Gastroesophageal sphincter (tissue), 3 donors: ENCODE data around the gene EFCAB3.

Experiments used
- CTCF ChIP-seq, 4 experiments: fragments of 200-600 bp in 2 of 4; fragments of 450-650 bp in 2 of 4; sonication (generic) in 1 of 4; IDR thresholded peaks; one replicate each; pipeline ENCODE4 v1.5.1; 2017 to 2019; ENCODE audit warnings: antibody characterized with exemption in 4 of 4, mild to moderate bottlenecking in 2 of 4, moderate library complexity in 2 of 4
- POLR2A ChIP-seq, 2 donors: fragments of 450-650 bp; IDR thresholded peaks; one replicate each; pipeline ENCODE4 v1.6.1; 2017; ENCODE audit warnings: antibody characterized with exemption in 2 of 2, mild to moderate bottlenecking in 2 of 2, moderate library complexity in 1 of 2
- POLR2AphosphoS5 ChIP-seq: sonication (generic); formaldehyde crosslinking; IDR thresholded peaks from one replicate; pipeline ENCODE4 v1.6.1; 2017; ENCODE audit warnings: antibody characterized with exemption

GRCh38 chr17:62456016-62456415, 75.7 kb downstream of the EFCAB3 start:
- TF ChIP-seq CTCF (IDR thresholded peaks at IDR 0.05) (no peak), POLR2A (IDR thresholded peaks at IDR 0.05) (no peak), POLR2AphosphoS5 (no peak)
